Stimulated activated CD8-positive, alpha-beta memory T cell treated with anti-CD3 and anti-CD28 coated beads, Interleukin-4, amount 100 ng/mL, for 24 hours (primary cell): ENCODE measurements around the gene IGFL3.
"Not testable (repeated sequence)": the region's sequence is repeated elsewhere in the genome, so short reads cannot be mapped to it uniquely, and the experiment has no call there.

Experiments used
- DNase-seq: peaks from one replicate; pipeline ENCODE4 v3.0.0-alpha.2; 2020; ENCODE audit warnings: low read depth

Gene IGFL3

GRCh38 chr19:46125447-46125846 lies 959 bp upstream of the IGFL3 start:
- no peak for DNase-seq

DNA sequence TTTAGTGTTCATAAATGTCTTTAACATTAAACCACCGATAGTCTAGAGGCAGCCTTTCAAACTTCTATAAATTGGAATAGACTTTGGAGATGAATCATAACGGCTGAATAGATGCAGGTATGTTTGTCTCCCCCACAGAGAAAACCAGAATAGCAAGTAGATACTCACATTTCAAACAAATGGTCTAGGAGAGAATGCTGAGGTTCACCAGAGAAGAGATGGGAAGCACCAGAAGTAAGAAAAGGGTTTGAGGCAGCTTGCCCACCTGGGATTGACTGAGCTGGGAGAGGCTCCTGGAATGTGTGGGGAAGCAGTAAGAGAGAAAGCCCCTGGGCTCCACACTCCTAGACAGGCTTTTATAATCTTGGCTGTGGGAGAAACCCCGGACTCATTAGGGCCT lies 6.4 kb downstream of the IGFL3 start:
- no peak for DNase-seq

DNA sequence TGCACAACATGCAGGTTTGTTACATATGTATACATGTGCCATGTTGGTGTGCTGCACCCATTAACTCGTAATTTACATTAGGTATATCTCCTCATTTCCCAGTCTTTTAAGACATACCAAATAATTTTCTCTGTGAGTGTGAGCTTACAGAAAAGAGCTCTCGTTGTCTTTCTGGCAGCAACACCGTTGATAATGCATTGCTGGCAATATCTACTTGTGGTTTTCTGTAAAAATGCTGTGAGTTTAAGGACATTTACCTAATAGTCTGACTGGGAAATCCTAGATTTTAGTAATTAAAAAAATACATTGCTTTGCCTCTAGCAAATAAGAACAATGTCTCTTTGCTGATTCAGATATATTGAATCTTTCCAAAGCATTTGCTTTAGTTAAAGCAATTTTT lies 8.4 kb downstream of the IGFL3 start:
- DNase-seq: no peak

- DNase-seq: peak; percentile 25
Measured at GRCh38 chr19:46115396-46116106, 8.9 kb downstream of the IGFL3 start.

DNA sequence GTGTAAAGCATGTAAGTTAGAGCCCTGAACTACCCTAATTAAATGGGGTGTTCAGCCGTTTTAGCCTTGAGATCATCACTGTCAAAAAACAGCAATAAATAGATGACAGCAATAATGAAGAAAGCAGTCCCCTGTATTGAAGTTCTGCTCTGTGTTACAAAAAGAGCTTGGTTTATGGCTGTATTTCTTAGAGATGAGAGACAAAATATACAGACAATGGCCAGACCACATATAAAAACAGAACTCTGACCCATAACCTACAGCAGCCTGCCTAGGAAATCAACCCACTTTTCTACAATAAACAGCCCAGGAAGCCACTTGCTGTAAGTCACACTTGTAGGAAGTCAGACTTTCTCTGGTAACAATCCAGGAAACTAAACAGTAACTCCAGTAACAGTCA lies 10.8 kb downstream of the IGFL3 start:
- no peak for DNase-seq

DNA sequence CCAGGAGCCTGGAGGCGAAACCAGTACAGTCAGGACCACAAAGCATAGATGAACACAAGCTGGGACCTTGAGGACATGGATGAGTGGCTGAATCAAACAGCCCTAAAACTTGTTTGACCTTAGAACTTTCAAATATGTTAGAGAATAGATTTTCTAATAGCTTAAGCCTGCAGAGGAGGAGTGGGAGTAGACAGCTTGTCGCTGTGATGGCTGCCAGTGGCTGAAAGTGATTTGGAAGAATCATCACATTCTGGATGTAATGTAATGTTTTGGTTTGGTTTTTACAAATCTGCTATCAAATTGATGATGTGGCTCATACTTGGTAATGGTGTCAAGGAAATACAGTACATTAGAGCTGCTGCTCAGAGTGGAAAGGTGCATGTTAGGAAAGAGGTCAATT lies 12.0 kb downstream of the IGFL3 start:
- DNase-seq: no peak

- no peak for DNase-seq
Measured at GRCh38 chr19:46111376-46111775, 13.1 kb downstream of the IGFL3 start.

DNA sequence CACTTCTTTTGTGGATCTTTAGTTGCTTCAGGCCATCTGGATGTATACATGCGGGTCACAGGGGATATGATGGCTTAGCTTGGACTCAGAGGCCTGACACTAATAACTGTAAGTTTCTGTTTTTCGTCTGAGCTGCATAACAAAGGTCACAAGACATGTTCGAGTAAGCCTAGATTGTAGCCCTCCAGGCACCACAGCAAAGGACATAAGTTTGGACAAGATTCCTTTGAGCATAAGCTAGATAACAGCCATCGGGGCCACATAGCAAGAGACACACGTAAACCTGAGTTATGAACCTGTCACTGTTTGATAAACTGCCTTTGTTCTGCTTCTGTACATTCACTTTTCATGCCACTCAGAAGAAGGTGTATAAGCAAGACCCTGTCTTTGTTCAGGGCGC lies 14.6 kb downstream of the IGFL3 start:
- DNase-seq: no peak

DNA sequence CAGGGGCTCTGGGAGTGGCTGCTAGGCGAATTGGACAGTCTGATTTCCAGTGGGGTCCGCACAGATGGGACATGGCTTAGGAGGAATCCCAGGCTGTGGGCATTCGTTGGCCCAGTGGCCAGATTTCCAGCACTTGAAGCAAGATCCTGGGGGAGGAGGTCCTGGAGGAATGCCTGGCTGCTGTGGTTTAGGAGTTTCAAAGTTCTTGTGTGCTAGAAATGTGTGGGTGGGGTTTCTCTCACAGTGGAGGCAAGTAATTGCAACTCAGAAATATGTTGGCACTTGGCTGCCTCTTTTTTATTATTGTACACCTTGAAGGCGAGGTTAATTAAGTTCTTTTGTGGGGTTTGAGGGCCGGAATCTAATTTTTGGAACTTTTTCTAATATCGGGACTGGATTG lies 17.1 kb downstream of the IGFL3 start:
- DNase-seq: no peak

DNA sequence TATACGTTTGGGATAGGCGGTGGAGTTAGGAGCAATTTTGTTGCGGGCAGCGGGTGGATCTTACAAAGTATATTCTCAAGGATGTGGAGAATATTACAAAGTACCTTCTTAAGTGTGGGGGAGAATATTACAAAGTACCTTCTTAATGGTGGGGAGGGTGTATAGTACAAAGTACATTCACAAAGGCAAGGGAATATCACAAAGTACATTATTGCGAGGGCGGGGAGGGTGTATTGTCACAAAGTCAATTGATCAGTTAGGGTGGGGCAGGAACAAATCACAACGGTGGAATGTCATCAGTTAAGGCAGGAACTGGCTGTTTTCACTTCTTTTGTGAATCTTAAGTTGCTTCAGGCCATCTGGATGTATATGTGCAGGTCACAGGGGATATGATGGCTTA lies 22.2 kb downstream of the IGFL3 start:
- DNase-seq: not testable (repeated sequence)

- no peak for DNase-seq
Measured at GRCh38 chr19:46101293-46101692, 23.2 kb downstream of the IGFL3 start.

GRCh38 chr19:46100344-46100743 lies 24.1 kb downstream of the IGFL3 start:
- no peak for DNase-seq

DNA sequence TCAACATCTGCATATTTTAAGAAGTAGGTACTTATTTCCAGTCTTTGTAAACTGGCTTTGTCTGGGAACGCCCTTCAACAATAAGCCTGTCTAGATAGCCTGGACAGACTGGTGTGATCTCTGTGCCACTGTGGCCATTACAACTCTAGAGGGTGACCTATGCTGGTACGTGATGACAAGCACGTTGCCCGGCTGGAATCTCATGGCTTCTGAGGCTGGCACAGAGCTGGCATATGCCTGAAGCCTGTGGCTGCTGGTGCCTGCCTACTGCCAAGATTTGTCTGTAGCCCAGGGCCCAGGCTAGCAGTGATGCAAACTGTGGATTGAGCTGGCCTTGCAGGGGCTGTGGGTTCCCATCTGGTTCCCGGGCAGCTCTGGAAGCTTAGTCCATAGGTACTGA lies 34.0 kb downstream of the IGFL3 start:
- no peak for DNase-seq

GRCh38 chr19:46089432-46089831 lies 35.1 kb downstream of the IGFL3 start:
- DNase-seq: no peak

DNA sequence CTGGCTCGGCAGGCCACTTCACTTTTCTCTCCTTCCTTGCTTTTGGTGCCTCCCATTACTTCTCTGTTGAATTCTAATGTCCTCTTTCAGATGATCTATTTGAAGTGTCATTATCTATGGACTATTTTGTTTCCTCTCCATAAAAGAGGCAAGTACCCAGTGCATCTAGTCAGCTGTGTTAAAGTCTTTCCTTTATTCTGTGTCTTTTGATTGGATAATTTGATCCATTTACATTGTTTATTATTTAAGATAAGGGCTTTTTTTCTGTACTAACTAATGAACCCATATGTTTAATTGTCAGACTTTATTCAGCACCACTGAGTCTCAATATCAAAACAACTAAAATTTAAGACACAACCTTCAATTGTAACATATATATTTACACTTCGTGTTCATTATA lies 36.4 kb downstream of the IGFL3 start:
- no peak for DNase-seq

DNA sequence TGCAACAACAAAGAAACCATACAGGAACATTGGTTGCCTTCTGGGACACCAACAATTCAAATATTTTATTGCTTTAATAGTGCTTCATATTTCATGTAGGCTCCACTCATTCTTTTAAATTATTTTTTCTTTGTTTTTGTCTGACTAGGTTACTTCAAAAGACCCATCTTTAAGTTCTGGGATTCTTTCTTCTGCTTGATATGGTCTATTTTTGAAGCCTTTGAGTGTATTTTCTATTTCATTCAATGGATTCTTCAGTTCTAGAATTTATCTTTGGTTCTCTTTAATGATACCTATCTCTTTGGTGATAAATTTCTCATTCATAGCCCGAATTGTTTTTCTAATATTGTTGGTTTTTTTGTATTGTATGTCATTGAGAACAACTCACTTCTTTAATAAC lies 38.6 kb downstream of the IGFL3 start:
- DNase-seq: no peak

- no peak for DNase-seq
Measured at GRCh38 chr19:46082728-46083050, 41.8 kb downstream of the IGFL3 start.

DNA sequence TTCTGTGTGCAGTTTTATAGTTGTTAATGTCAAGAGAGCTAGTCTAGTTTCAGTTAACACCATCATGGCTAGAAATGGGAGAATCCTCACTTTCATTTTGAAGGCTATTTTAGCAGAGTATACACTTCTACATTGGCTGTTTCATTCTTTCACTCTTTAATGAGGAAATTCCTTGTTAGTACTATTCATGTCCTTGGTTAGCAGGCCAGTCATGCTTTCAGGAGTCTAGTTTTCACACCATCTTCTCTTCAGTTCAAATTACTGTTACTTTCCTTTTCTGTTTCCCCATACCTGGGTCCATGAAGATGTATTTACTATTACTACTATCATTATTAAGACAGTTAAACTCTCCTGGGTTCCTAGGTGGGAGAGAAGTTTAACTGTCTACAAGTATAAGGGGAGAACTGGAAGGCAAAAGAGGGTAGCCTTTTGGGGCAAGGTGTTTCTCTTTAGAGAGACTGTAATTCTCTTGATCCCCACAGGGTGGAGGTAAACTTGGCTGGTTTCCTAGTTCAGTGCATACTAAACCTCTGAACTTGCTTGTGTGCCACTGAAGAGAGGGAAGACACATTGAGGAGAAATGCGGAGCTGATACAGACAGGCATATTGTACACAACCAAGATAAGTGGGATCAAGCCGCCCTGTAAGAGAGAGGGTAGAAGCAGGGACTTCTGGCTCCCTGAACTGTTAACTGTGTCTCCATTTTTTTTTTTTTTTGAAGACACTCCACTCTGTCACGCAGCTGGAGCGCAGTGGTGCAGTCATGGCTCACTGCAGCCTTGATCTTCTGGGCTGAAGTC lies 42.4 kb downstream of the IGFL3 start:
- DNase-seq: no peak

GRCh38 chr19:46080561-46080960 lies 43.9 kb downstream of the IGFL3 start:
- no peak for DNase-seq

DNA sequence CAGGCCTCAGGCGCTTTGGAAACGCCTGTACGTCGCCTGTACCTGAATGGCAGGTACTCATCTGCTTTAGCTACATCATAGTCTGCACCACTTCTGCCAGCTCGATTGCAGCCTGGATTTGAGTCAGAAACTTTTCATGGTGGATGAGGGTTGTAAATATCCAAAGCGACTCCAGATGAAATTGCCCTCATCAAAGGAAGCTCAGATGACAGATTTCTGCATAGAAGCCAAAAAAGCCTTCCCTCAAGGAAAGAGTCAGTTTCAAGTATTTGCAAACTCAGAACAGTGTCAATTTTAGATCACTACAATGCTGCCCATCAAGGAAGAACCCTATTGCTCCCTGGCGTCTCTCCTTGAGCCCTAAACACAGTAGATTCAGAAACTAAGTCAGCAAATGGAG lies 44.9 kb downstream of the IGFL3 start:
- no peak for DNase-seq

DNA sequence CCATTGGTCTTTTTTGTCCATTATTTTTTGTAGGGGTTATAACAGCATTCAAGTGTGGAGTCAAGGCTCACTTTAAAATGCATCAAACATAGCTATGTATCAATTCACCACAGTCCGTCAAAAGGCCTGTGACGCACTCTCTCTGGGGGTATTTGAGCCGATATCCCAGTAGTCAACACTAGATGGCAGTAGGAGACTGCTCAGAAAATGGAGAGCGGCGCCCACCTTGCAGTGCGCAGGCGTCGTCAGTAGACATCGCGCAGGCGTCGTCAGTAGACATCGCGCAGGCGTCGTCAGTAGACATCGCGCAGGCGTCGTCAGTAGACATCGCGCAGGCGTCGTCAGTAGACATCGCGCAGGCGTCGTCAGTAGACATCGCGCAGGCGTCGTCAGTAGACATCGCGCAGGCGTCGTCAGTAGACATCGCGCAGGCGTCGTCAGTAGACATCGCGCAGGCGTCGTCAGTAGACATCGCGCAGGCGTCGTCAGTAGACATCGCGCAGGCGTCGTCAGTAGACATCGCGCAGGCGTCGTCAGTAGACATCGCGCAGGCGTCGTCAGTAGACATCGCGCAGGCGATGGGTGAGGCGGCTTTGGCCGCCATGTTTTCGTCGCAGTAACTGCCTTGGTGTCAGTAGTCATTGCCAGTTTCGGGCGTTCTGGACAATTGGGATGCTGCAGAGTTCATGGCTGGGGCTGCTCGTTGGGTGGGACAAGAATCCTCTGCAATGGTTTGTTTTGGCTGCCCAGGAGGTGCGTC lies 45.7 kb downstream of the IGFL3 start:
- not testable (repeated sequence) for DNase-seq

DNA sequence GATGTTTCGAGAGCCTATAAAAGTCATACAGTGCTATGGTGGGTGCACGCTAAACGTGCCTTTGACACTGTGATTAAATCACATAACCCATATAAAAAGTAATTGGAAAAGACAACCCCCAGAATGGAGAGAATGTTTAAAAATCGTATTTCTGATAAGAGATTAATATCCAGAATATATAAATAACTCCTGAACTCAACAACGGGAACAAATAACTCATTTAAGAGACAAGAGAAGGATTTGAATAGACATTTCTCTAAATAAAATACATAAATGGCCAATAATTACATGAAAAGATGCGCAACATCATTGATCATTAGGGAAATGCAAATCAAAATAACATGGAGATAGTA lies 46.7 kb downstream of the IGFL3 start:
- DNase-seq: no peak
